HCT116 (cell line): ENCODE measurements around the gene GTPBP1. TPM values are rescaled to one million over a fixed set of nuclear protein-coding genes. Genes with fewer than 3 reads are reported as not detected.

Source experiments
- ATAC-seq: fragments of 200-7000 bp; cut with Tn5 transposase; 2 replicates; pipeline ENCODE4 v1.9.1; 2020; ENCODE audit warnings: mild to moderate bottlenecking, moderate library complexity
- BruUV-seq: library from RNA; stranded (reverse); fragments of 400-500 nt; replicated peaks from 2 replicates; lab custom pipeline; 2021; lab: Mats Ljungman, UMichigan
- CTCF ChIA-PET: fragments of 300-600 bp; sonication (Branson Sonifier 250); formaldehyde crosslinking; loops from one replicate; lab custom pipeline; 2021; ENCODE audit warnings: antibody characterized with exemption; lab: Charles Lee
- POLR2A ChIA-PET: fragments of 300-600, 350-600 bp; sonication (Branson Sonifier 250); formaldehyde crosslinking; loops from one replicate; lab custom pipeline; 2021; ENCODE audit warnings: antibody characterized with exemption; lab: Charles Lee
- RAD21 ChIA-PET, 2 experiments: fragments of 300-600 bp; sonication (Branson Sonifier 250); formaldehyde crosslinking; loops; one replicate each; lab custom pipeline; 2023; ENCODE audit warnings: low total read pairs in 2 of 2; ENCODE audit not compliant: uncharacterized antibody in 2 of 2, unreplicated experiment in 2 of 2, low non-redundant PET in 1 of 2; lab: Charles Lee
- DNase-seq: peaks from one replicate; pipeline ENCODE4 v3.0.0-alpha.2; 2010; ENCODE audit warnings: low read depth, low spot score
- H2AFZ ChIP-seq: fragments of 200-600 bp; shearing (Covaris generic), sonication (generic); 2 replicates; pipeline ENCODE4 v1.6.1; 2017; ENCODE audit warnings: low read depth, mixed run types, mixed read lengths, antibody characterized with exemption, low read length; ENCODE audit not compliant: poor library complexity, severe bottlenecking
- H3K27ac ChIP-seq: 2 replicates; pipeline ENCODE4 v1.5.1; 2012; ENCODE audit warnings: low read depth, low read length
- H3K27me3 ChIP-seq: fragments of 200-600 bp; sonication (generic); 2 replicates; pipeline ENCODE4 v1.6.1; 2016; ENCODE audit warnings: mixed run types, low read length, mixed read lengths; ENCODE audit not compliant: insufficient read depth
- H3K36me3 ChIP-seq, 2 experiments: fragments of 200-500 bp in 1 of 2; fragments of 200-600 bp in 1 of 2; sonication (Bioruptor generic) in 1 of 2; sonication (generic) in 1 of 2; 2 replicates each; pipeline versions ENCODE4 v1.5.1 to v1.6.1; 2014 to 2016; ENCODE audit warnings: low read length in 2 of 2, inconsistent platforms in 1 of 2, mixed read lengths in 1 of 2, mixed run types in 1 of 2; ENCODE audit not compliant: insufficient read depth in 2 of 2, control insufficient read depth in 1 of 2
- H3K4me1 ChIP-seq, 2 experiments: fragments of 200-600 bp in 1 of 2; sonication (generic) in 1 of 2; 2 replicates each; pipeline versions ENCODE4 v1.5.1 to v1.6.1; 2012 to 2017; ENCODE audit warnings: low read length in 2 of 2, inconsistent platforms in 1 of 2, mild to moderate bottlenecking in 1 of 2, mixed read lengths in 1 of 2, mixed run types in 1 of 2, moderate library complexity in 1 of 2; ENCODE audit not compliant: insufficient read depth in 2 of 2, control insufficient read depth in 1 of 2
- H3K4me2 ChIP-seq: fragments of 200-600 bp; sonication (generic); 2 replicates; pipeline ENCODE4 v1.6.1; 2017; ENCODE audit warnings: mixed run types, low read length, mixed read lengths
- H3K4me3 ChIP-seq, 2 experiments: fragments of 200-600 bp in 1 of 2; sonication (generic) in 1 of 2; replicated peaks in 1 of 2; 2 replicates each; pipeline ENCODE4 v1.5.1; 2011 to 2016; ENCODE audit warnings: low read length in 2 of 2, control low read depth in 1 of 2, low read depth in 1 of 2, mild to moderate bottlenecking in 1 of 2, mixed read lengths in 1 of 2, mixed run types in 1 of 2
- H3K79me2 ChIP-seq: fragments of 200-600 bp; sonication (generic); 2 replicates; pipeline ENCODE4 v1.6.1; 2017; ENCODE audit warnings: mild to moderate bottlenecking, mixed run types, low read length, moderate library complexity, mixed read lengths; ENCODE audit not compliant: insufficient read depth
- H3K9ac ChIP-seq: fragments of 200-600 bp; sonication (generic); 2 replicates; pipeline ENCODE4 v1.6.1; 2016; ENCODE audit warnings: low read length, mixed read lengths
- H3K9me2 ChIP-seq: fragments of 200-600 bp; sonication (generic), shearing (Covaris generic); 2 replicates; pipeline ENCODE4 v1.6.1; 2017; ENCODE audit warnings: mixed run types, mild to moderate bottlenecking, moderate library complexity; ENCODE audit not compliant: insufficient read depth
- H3K9me3 ChIP-seq, 2 experiments: fragments of 200-500 bp in 1 of 2; fragments of 200-600 bp in 1 of 2; sonication (Bioruptor generic) in 1 of 2; sonication (generic) in 1 of 2; 2 replicates each; pipeline ENCODE4 v1.6.1; 2014 to 2017; ENCODE audit warnings: low read length in 2 of 2, mixed read lengths in 2 of 2, inconsistent platforms in 1 of 2, low read depth in 1 of 2, mild to moderate bottlenecking in 1 of 2, mixed run types in 1 of 2, moderate library complexity in 1 of 2; ENCODE audit not compliant: control insufficient read depth in 1 of 2, insufficient read depth in 1 of 2
- H4K20me1 ChIP-seq: fragments of 200-600 bp; sonication (generic), shearing (Covaris generic); 2 replicates; pipeline ENCODE4 v1.6.1; 2017; ENCODE audit warnings: mixed run types, mild to moderate bottlenecking, moderate library complexity; ENCODE audit not compliant: insufficient read depth
- EGR1 ChIP-seq: IDR thresholded peaks from 2 replicates; pipeline ENCODE4 v1.6.1; 2012; ENCODE audit warnings: low read depth
- intact Hi-C: fragments of 100-400 bp; cut with micrococcal nuclease; formaldehyde crosslinking; loops from 2 replicates; pipeline ENCODE4 v1.10.0; 2022
- total RNA-seq: library from RNA; stranded (reverse); gene quantifications from one replicate; pipeline ENCODE4 v1.2.1, GENCODE V29; 2021; ENCODE audit not compliant: unreplicated experiment
- TF ChIP-seq, protein P1 (sequence below): IDR thresholded peaks from 2 replicates; pipeline ENCODE4 v1.6.1; 2012; ENCODE audit warnings: low read depth

The GTPBP1 gene
- total RNA-seq, 1 experiment from 2014 or later, result 48.2 TPM

DNA sequence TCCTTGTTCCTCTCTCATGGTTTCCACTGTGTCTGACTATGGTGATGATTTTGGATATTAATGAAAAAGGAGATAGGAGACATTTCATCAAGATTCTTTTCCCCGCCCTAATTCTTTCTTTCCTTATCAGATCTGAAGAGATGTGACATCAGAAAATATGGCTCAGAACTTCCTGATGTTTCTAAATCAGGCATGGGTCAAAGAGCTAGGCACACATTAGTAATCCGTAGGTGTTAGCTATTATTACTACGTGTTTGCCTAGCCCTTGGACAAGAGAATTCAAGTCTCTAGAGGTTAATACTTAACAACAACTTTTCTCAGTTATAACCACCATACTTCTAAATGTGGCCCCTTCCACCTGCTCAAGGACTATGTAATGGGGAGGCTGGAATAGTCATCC lies 10.8 kb upstream of the GTPBP1 start:
- no peak overlapping the region for H2AFZ ChIP-seq
- no peaks in the 10 kb centered on the region for H3K9me3 ChIP-seq
- H4K20me1 ChIP-seq, result 0 out of 2 replicates have a peak, but pooled peaks cover 7% of the 10 kb centered on the region
- no peak overlapping the region for H3K4me3 ChIP-seq
- peak overlapping the region; percentile 10; the same call in 1 of the 2 replicates for H3K27ac ChIP-seq
- TF ChIP-seq, protein P1, sequence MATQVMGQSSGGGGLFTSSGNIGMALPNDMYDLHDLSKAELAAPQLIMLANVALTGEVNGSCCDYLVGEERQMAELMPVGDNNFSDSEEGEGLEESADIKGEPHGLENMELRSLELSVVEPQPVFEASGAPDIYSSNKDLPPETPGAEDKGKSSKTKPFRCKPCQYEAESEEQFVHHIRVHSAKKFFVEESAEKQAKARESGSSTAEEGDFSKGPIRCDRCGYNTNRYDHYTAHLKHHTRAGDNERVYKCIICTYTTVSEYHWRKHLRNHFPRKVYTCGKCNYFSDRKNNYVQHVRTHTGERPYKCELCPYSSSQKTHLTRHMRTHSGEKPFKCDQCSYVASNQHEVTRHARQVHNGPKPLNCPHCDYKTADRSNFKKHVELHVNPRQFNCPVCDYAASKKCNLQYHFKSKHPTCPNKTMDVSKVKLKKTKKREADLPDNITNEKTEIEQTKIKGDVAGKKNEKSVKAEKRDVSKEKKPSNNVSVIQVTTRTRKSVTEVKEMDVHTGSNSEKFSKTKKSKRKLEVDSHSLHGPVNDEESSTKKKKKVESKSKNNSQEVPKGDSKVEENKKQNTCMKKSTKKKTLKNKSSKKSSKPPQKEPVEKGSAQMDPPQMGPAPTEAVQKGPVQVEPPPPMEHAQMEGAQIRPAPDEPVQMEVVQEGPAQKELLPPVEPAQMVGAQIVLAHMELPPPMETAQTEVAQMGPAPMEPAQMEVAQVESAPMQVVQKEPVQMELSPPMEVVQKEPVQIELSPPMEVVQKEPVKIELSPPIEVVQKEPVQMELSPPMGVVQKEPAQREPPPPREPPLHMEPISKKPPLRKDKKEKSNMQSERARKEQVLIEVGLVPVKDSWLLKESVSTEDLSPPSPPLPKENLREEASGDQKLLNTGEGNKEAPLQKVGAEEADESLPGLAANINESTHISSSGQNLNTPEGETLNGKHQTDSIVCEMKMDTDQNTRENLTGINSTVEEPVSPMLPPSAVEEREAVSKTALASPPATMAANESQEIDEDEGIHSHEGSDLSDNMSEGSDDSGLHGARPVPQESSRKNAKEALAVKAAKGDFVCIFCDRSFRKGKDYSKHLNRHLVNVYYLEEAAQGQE, result no peak
- 0 out of 2 replicates have a peak, but pooled peaks have one; percentile 14 for TF ChIP-seq EGR1
- intact Hi-C loops, result no loop called here
- peaks cover 2 to 31% of the 10 kb centered on the region in 2 experiments; a peak in 2 of 4 replicates for H3K36me3 ChIP-seq
- H3K9me2 ChIP-seq, result no peaks in the 10 kb centered on the region
- H3K27me3 ChIP-seq, result no peaks in the 10 kb centered on the region
- ATAC-seq, result no peak
- DNase-seq, result no peak
- H3K4me1 ChIP-seq, result peaks cover 27 to 53% of the 10 kb centered on the region in 2 experiments
- CTCF ChIA-PET, result no interaction called here
- BruUV-seq, result no TSS peak
- H3K4me2 ChIP-seq, result peak overlapping the region; percentile 48
- H3K9ac ChIP-seq, result peak overlapping the region; percentile 22; the same call in 1 of the 2 replicates
- H3K79me2 ChIP-seq, result peaks cover 98% of the 10 kb centered on the region
- RAD21 ChIA-PET, result no interaction called here
- POLR2A ChIA-PET, result interaction anchor here (4.0 kb wide), 1 partner anchor 12 kb away, joined by 26 read pairs; the partner anchor contains the start of gene TOMM22
